Glutamatergic neuron (in vitro differentiated cells): ENCODE measurements around the gene GABRB1. TPM values are rescaled to one million over a fixed set of nuclear protein-coding genes. Genes with fewer than 3 reads are reported as not detected.

Experiments used
- DNase-seq: peaks from one replicate; pipeline ENCODE4 v3.0.0; 2022
- H3K27ac Mint-ChIP-seq: one replicate; pipeline ENCODE4 v1.8.0; 2020; ENCODE audit warnings: mild to moderate bottlenecking, mixed read lengths, inconsistent platforms; ENCODE audit not compliant: unreplicated experiment
- H3K27me3 Mint-ChIP-seq: one replicate; pipeline ENCODE4 v1.8.0; 2020; ENCODE audit warnings: mild to moderate bottlenecking, moderate library complexity, mixed read lengths, inconsistent platforms; ENCODE audit not compliant: unreplicated experiment
- H3K36me3 Mint-ChIP-seq: one replicate; pipeline ENCODE4 v1.8.0; 2020; ENCODE audit warnings: mild to moderate bottlenecking, mixed read lengths, inconsistent platforms; ENCODE audit not compliant: unreplicated experiment
- H3K4me1 Mint-ChIP-seq: one replicate; pipeline ENCODE4 v1.8.0; 2020; ENCODE audit warnings: mild to moderate bottlenecking, low read depth, mixed read lengths, inconsistent platforms; ENCODE audit not compliant: unreplicated experiment
- H3K4me3 Mint-ChIP-seq: one replicate; pipeline ENCODE4 v1.8.0; 2020; ENCODE audit warnings: mild to moderate bottlenecking, mixed read lengths, inconsistent platforms; ENCODE audit not compliant: unreplicated experiment
- H3K9me3 Mint-ChIP-seq: one replicate; pipeline ENCODE4 v1.8.0; 2020; ENCODE audit warnings: mild to moderate bottlenecking, moderate library complexity, mixed read lengths, inconsistent platforms; ENCODE audit not compliant: unreplicated experiment
- CTCF ChIP-seq: fragments of 200-600 bp; sonication (generic); IDR thresholded peaks from one replicate; pipeline ENCODE4 v1.5.0; 2021; ENCODE audit not compliant: partially characterized antibody, unreplicated experiment
- total RNA-seq: library from RNA; stranded (reverse); fragmentation: NEBNext Ultra II Directional; extraction: Animal tissue kit (Norgen Biotek cat#: 25700); gene quantifications from one replicate; pipeline ENCODE4 v1.2.1, GENCODE V29; 2021; ENCODE audit not compliant: unreplicated experiment

GABRB1 gene
- total RNA-seq, 1 donor from 2014 or later = 4.9 TPM

- Mint-ChIP-seq H3K27me3 (no peaks in the 10 kb centered on the region), H3K9me3 (peaks cover 1% of the 10 kb centered on the region), H3K36me3 (no peaks in the 10 kb centered on the region), H3K4me1 (peaks cover 6% of the 10 kb centered on the region), H3K4me3 (no peak overlapping the region), H3K27ac (no peak overlapping the region)
- no peak for DNase-seq
- no peak for TF ChIP-seq CTCF
These were observed 12.5 kb downstream of the GABRB1 start for GRCh38 chr4:47043821-47044220.

- Mint-ChIP-seq H3K36me3 (no peaks in the 10 kb centered on the region), H3K4me1 (peaks cover 15% of the 10 kb centered on the region), H3K27ac (no peak overlapping the region)
These were observed 13.9 kb downstream of the GABRB1 start for GRCh38 chr4:47045261-47045660.

GRCh38 chr4:47049347-47049746 is 18.0 kb downstream of the GABRB1 start:
- Mint-ChIP-seq H3K36me3 (peaks cover 7% of the 10 kb centered on the region), H3K27ac (peak overlapping the region; percentile 17), H3K4me3 (no peak overlapping the region), H3K27me3 (no peaks in the 10 kb centered on the region), H3K9me3 (peaks cover 3% of the 10 kb centered on the region), H3K4me1 (peaks cover 36% of the 10 kb centered on the region)
- no peak for DNase-seq
- TF ChIP-seq CTCF = no peak

More at GRCh38 chr4:47045261-47045660, 13.9 kb downstream of the GABRB1 start:
- Mint-ChIP-seq H3K27me3 (no peaks in the 10 kb centered on the region), H3K9me3 (peaks cover 1% of the 10 kb centered on the region), H3K4me3 (no peak overlapping the region)
- DNase-seq = no peak
- TF ChIP-seq CTCF = no peak

- Mint-ChIP-seq H3K9me3 (peaks cover 3% of the 10 kb centered on the region), H3K27me3 (no peaks in the 10 kb centered on the region), H3K4me3 (peak overlapping the region; percentile 28), H3K4me1 (peaks cover 36% of the 10 kb centered on the region), H3K36me3 (peaks cover 7% of the 10 kb centered on the region), H3K27ac (peak overlapping the region; percentile 83)
- no peak for DNase-seq
- no peak for TF ChIP-seq CTCF
These were observed 19.7 kb downstream of the GABRB1 start for GRCh38 chr4:47050761-47051725.

GRCh38 chr4:47053485-47053884 is 22.1 kb downstream of the GABRB1 start:
- H3K27me3 Mint-ChIP-seq = no peaks in the 10 kb centered on the region

More at GRCh38 chr4:47053485-47053884, 22.1 kb downstream of the GABRB1 start:
- Mint-ChIP-seq H3K9me3 (peaks cover 2% of the 10 kb centered on the region), H3K36me3 (peaks cover 7% of the 10 kb centered on the region), H3K4me1 (peaks cover 30% of the 10 kb centered on the region), H3K27ac (no peak overlapping the region), H3K4me3 (no peak overlapping the region)
- no peak for DNase-seq
- TF ChIP-seq CTCF = no peak
